Lower leg skin (tissue), 4 donors: ENCODE data around the gene SLC12A3. TPM values are rescaled to one million over a fixed set of nuclear protein-coding genes. Genes with fewer than 3 reads are reported as not detected.

ENCODE experiments used
- DNase-seq, 2 donors: peaks; one replicate each; pipeline ENCODE4 v3.0.0-alpha.2; 2019; ENCODE audit warnings: low spot score in 2 of 2
- H3K4me3 ChIP-seq: fragments of 200-600 bp; sonication (generic); 2 replicates; pipeline ENCODE4 v1.5.1; 2017; ENCODE audit warnings: mild to moderate bottlenecking, low read depth; ENCODE audit not compliant: poor library complexity, severe bottlenecking
- POLR2A ChIP-seq, 2 donors: fragments of 450-650 bp; IDR thresholded peaks; one replicate each; pipeline ENCODE4 v1.6.1; 2016 to 2017; ENCODE audit warnings: antibody characterized with exemption in 2 of 2, mild to moderate bottlenecking in 1 of 2, moderate library complexity in 1 of 2
- WGBS, 2 donors: methylation state at CpG; one replicate each; pipeline ENCODE4 v1.1.5; 2018; 5-methylcytosine and 5-hydroxymethylcytosine counted together
- intact Hi-C: fragments of 100-400 bp; cut with DNase I; formaldehyde crosslinking; loops from one replicate; pipeline ENCODE4 v1.15.0; 2023; ENCODE audit warnings: low total_unique reads
- total RNA-seq, 4 donors: library from RNA; depleted of rRNA; stranded (reverse); fragments of >200 nt; gene quantifications; one replicate each; pipeline ENCODE4 v1.1.0, GENCODE V29; 2016
- TF ChIP-seq, protein P1 (sequence below), 3 donors: fragments of 450-650 bp; IDR thresholded peaks; one replicate each; pipeline ENCODE4 v1.5.1; 2016; ENCODE audit warnings: antibody characterized with exemption in 3 of 3, mild to moderate bottlenecking in 3 of 3, moderate library complexity in 2 of 3

The SLC12A3 gene
- total RNA-seq, 4 donors from 2014 or later = not detected

DNA sequence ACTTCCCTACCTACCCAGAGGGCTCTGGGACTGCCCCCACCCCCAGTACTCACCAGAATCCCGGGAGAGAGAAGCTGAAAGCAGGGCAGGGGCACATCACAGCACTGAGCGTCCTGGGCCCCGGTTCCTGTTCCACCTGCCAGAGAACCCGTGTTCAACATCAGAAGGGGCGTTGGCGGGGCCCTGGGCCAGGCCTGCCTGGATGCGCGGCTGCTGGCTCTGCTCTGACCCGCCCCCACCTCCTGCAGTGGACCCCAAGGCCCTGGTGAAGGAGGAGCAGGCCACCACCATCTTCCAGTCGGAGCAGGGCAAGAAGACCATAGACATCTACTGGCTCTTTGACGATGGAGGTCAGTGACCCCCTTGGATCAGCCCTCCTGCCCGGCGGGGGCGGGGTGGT is 27.7 kb downstream of the SLC12A3 start:
- whole genome bisulfite sequencing, 2 donors = 79 to 81% methylated on average over 8 to 13 of the region's 14 CpGs
- no peak overlapping the region for H3K4me3 ChIP-seq
- TF ChIP-seq, protein P1, sequence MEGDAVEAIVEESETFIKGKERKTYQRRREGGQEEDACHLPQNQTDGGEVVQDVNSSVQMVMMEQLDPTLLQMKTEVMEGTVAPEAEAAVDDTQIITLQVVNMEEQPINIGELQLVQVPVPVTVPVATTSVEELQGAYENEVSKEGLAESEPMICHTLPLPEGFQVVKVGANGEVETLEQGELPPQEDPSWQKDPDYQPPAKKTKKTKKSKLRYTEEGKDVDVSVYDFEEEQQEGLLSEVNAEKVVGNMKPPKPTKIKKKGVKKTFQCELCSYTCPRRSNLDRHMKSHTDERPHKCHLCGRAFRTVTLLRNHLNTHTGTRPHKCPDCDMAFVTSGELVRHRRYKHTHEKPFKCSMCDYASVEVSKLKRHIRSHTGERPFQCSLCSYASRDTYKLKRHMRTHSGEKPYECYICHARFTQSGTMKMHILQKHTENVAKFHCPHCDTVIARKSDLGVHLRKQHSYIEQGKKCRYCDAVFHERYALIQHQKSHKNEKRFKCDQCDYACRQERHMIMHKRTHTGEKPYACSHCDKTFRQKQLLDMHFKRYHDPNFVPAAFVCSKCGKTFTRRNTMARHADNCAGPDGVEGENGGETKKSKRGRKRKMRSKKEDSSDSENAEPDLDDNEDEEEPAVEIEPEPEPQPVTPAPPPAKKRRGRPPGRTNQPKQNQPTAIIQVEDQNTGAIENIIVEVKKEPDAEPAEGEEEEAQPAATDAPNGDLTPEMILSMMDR (IDR thresholded peaks at IDR 0.05) = no peak
- TF ChIP-seq POLR2A (IDR thresholded peaks at IDR 0.05) = no peak
- DNase-seq = no peak
- intact Hi-C loops = no loop called here

DNA sequence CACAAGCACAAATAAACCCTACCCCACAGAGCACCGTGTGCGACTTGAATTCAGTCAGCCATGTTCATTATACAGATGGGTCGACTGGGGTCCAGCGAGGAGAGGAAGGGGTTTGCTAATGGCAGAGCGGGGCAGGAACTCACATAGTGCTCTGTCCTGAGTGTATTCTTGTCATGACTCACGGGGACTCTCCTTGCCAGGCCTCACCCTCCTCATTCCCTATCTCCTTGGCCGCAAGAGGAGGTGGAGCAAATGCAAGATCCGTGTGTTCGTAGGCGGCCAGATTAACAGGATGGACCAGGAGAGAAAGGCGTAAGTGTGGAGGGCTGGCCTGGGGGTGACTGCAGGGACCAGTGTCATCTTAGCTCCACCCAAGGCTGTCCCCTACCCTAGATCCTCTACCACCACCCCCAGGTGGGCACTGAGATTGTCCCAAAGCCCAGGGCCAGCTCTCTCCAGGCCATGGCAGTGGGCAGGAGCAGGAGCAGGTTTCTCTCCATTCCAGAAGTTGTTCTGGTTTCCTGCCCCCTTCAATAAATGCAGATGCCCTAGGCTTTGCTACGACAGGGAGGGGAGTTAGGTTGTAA is 29.4 kb downstream of the SLC12A3 start:
- H3K4me3 ChIP-seq = no peak overlapping the region
- TF ChIP-seq, protein P1 (IDR thresholded peaks at IDR 0.05) = no peak
- TF ChIP-seq POLR2A (IDR thresholded peaks at IDR 0.05) = no peak
- no peak for DNase-seq
- WGBS, 2 donors = 75 to 89% methylated on average over 12 of the region's 12 CpGs
- intact Hi-C loops = no loop called here

GRCh38 chr16:56895813-56896212 is 30.8 kb downstream of the SLC12A3 start:
- TF ChIP-seq POLR2A (IDR thresholded peaks at IDR 0.05) = no peak
- TF ChIP-seq, protein P1 (IDR thresholded peaks at IDR 0.05) = no peak
- no peak overlapping the region for H3K4me3 ChIP-seq
- intact Hi-C loops = no loop called here
- 70 to 84% methylated on average over 4 of the region's 4 CpGs for WGBS, 2 donors
- no peak for DNase-seq

DNA sequence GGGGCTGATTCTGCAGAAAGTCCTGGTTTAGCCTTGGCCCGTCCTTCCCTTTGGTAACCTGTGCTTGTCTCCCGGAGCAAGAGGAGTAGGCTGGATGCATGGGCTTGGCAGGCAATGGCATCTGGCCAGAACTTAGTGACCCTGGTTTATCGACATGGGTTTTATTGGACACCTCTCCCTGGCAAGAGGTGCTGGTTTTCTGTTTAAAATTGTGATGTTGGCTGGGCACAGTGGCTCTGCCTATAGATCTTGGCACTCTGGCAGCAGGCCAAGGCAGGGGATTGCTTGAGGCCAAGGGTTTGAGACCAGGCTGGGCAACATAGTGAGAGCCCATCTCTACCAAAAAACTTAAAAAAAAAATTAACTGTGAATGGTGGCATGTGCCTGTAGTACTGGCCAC is 31.2 kb downstream of the SLC12A3 start:
- no peak for DNase-seq
- intact Hi-C loops = no loop called here
- H3K4me3 ChIP-seq = no peak overlapping the region
- WGBS, 2 donors = 47 to 75% methylated on average over 3 of the region's 3 CpGs
- TF ChIP-seq, protein P1 (IDR thresholded peaks at IDR 0.05) = no peak
- no peak for TF ChIP-seq POLR2A (IDR thresholded peaks at IDR 0.05)

DNA sequence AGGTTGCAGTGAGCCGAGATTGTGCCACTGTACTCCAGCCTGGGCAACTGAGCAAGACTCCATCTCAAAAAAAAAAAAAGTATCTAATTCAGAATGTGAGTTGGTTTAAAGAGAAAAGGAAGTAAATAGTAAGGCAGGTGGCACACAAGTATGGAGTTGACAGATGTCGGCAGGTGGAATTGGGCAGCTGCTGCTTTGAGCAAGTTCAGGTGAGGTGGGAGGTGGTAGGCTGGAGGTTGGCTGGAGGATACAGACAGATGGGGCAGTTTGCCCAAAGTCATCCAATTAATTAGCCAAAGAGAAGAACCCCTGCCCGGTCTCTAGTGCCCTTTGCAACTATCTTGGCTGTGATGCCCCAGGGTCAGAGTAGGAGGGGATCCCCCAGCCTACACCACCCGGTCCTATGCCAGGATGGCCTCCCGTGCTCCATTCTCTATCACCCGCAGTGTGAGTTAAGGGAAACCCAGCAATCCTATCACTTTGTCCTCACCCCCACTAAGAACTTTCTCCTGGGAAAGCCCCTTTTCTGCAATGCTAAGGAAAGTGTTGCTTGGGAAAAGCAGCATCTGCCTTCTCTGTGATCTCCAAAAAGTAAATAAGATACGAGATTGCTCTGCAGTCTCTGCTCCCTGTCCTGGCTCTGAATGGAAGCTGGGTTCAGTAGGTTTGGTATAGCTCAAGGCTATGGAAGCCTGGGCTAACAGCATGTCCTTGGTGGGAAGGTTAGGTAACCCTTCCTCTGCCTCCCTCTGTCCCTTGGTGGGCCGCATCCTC is 32.2 kb downstream of the SLC12A3 start:
- WGBS, 2 donors = 75 to 76% methylated on average over 8 of the region's 8 CpGs
- no peak for DNase-seq
- TF ChIP-seq, protein P1 (IDR thresholded peaks at IDR 0.05) = no peak
- no peak for TF ChIP-seq POLR2A (IDR thresholded peaks at IDR 0.05)
- intact Hi-C loops = no loop called here
- H3K4me3 ChIP-seq = no peak overlapping the region
